HG03558 (cell line): ENCODE data around the gene IER5.

ENCODE experiments used
- ATAC-seq: cut with Tn5 transposase; IDR thresholded peaks from one replicate; pipeline ENCODE4 v1.9.1; 2021; ENCODE audit warnings: moderate number of reproducible peaks; ENCODE audit not compliant: unreplicated experiment; ENCODE audit errors: extremely low read depth

The IER5 gene

GRCh38 chr1:181129771-181130606 lies 41.5 kb downstream of the IER5 start:
- ATAC-seq = no peak

- ATAC-seq = no peak
These were observed 42.9 kb downstream of the IER5 start for GRCh38 chr1:181131255-181131941.

- ATAC-seq = no peak
These were observed 45.0 kb downstream of the IER5 start for GRCh38 chr1:181133441-181133951.

- ATAC-seq = no peak
These were observed 45.5 kb downstream of the IER5 start for GRCh38 chr1:181133969-181134418.

- peak; percentile 23 for ATAC-seq
These were observed 46.3 kb downstream of the IER5 start for GRCh38 chr1:181134543-181135436.

- ATAC-seq = no peak
These were observed 46.9 kb downstream of the IER5 start for GRCh38 chr1:181135437-181135731.

- no peak for ATAC-seq
These were observed 47.6 kb downstream of the IER5 start for GRCh38 chr1:181135815-181136737.

- ATAC-seq = no peak
These were observed 48.2 kb downstream of the IER5 start for GRCh38 chr1:181136738-181137122.

GRCh38 chr1:181137217-181137743 lies 48.8 kb downstream of the IER5 start:
- no peak for ATAC-seq

GRCh38 chr1:181139631-181140061 lies 51.1 kb downstream of the IER5 start:
- no peak for ATAC-seq

- ATAC-seq = no peak
These were observed 51.9 kb downstream of the IER5 start for GRCh38 chr1:181140398-181140797.

GRCh38 chr1:181140891-181141290 lies 52.4 kb downstream of the IER5 start:
- no peak for ATAC-seq

- no peak for ATAC-seq
These were observed 53.0 kb downstream of the IER5 start for GRCh38 chr1:181141431-181141910.
